Loucy (cell line): ENCODE results near the gene ODC1.

Experiments used
- H2AFZ ChIP-seq: fragments of 200-600 bp; sonication (generic); 2 replicates; pipeline ENCODE4 v1.6.0; 2016; ENCODE audit warnings: antibody characterized with exemption, mild to moderate bottlenecking, low read length, moderate library complexity
- H3F3A ChIP-seq: fragments of 200-600 bp; 2 replicates; pipeline ENCODE4 v1.6.0; 2016; ENCODE audit warnings: antibody characterized with exemption, low read depth, mild to moderate bottlenecking
- H3K27me3 ChIP-seq: fragments of 200-600 bp; sonication (generic); 2 replicates; pipeline ENCODE4 v1.6.1; 2014; ENCODE audit warnings: low read length, mild to moderate bottlenecking; ENCODE audit not compliant: insufficient read depth, poor library complexity, severe bottlenecking
- H3K36me3 ChIP-seq: fragments of 200-600 bp; sonication (generic); 2 replicates; pipeline ENCODE4 v1.6.1; 2016; ENCODE audit warnings: low read length; ENCODE audit not compliant: insufficient read depth
- H3K4me1 ChIP-seq: fragments of 200-600 bp; sonication (generic); 2 replicates; pipeline ENCODE4 v1.5.1; 2014; ENCODE audit warnings: low read length, mild to moderate bottlenecking; ENCODE audit not compliant: insufficient read depth, poor library complexity, severe bottlenecking
- H3K4me2 ChIP-seq: fragments of 200-600 bp; sonication (generic); 2 replicates; pipeline ENCODE4 v1.6.0; 2014; ENCODE audit warnings: antibody characterized with exemption, low read length, low read depth, mild to moderate bottlenecking; ENCODE audit not compliant: poor library complexity, severe bottlenecking
- H3K4me3 ChIP-seq: fragments of 200-600 bp; sonication (generic); 2 replicates; pipeline ENCODE4 v1.5.1; 2014; ENCODE audit warnings: low read length, mild to moderate bottlenecking, mixed read lengths; ENCODE audit not compliant: poor library complexity, severe bottlenecking
- H3K79me2 ChIP-seq: fragments of 200-600 bp; sonication (generic); 2 replicates; pipeline ENCODE4 v1.6.1; 2014; ENCODE audit warnings: low read length; ENCODE audit not compliant: insufficient read depth
- H3K9ac ChIP-seq: fragments of 200-600 bp; sonication (generic); 2 replicates; pipeline ENCODE4 v1.6.0; 2014; ENCODE audit warnings: mild to moderate bottlenecking, low read depth, low read length, moderate library complexity; ENCODE audit not compliant: poor library complexity, severe bottlenecking
- H3K9me2 ChIP-seq: fragments of 200-600 bp; sonication (generic); replicated peaks from 2 replicates; pipeline ENCODE4 v1.6.1; 2016; ENCODE audit warnings: low read depth, low read length, mixed read lengths
- H3K9me3 ChIP-seq: fragments of 200-600 bp; sonication (generic); 2 replicates; pipeline ENCODE4 v1.6.1; 2014; ENCODE audit warnings: mild to moderate bottlenecking, antibody characterized with exemption, low read length, low read depth; ENCODE audit not compliant: insufficient read depth
- H4K20me1 ChIP-seq: fragments of 200-600 bp; sonication (generic); 2 replicates; pipeline ENCODE4 v1.6.0; 2014; ENCODE audit warnings: antibody characterized with exemption, low read length, mild to moderate bottlenecking; ENCODE audit not compliant: insufficient read depth, poor library complexity, severe bottlenecking
- EZH2phosphoT487 ChIP-seq: fragments of 200-600 bp; IDR thresholded peaks from 2 replicates; pipeline ENCODE4 v1.6.1; 2018; ENCODE audit warnings: antibody characterized with exemption, mild to moderate bottlenecking, moderate library complexity, borderline replicate concordance
- TF ChIP-seq, protein P1 (sequence below): fragments of 200-600 bp; sonication (generic); conservative IDR thresholded peaks from 2 replicates; pipeline ENCODE4 v1.5.1; 2014; ENCODE audit warnings: mild to moderate bottlenecking, antibody characterized with exemption, low read length

The ODC1 gene

GRCh38 chr2:10439185-10439879 lies 8.8 kb downstream of the ODC1 start:
- Histone ChIP-seq H4K20me1 (peaks cover 22% of the 10 kb centered on the region), H3K27me3 (no peaks in the 10 kb centered on the region), H3K36me3 (peaks cover 56% of the 10 kb centered on the region), H3K4me2 (no peak overlapping the region), H3K9me2 (no peaks in the 10 kb centered on the region), H3K4me1 (peaks cover 4% of the 10 kb centered on the region), H3F3A (0 out of 2 replicates have a peak, but pooled peaks cover 4% of the 10 kb centered on the region), H3K9ac (no peak overlapping the region), H3K79me2 (peaks cover 16% of the 10 kb centered on the region), H2AFZ (no peak overlapping the region), H3K9me3 (no peaks in the 10 kb centered on the region), H3K4me3 (no peak overlapping the region)
- TF ChIP-seq, protein P1, sequence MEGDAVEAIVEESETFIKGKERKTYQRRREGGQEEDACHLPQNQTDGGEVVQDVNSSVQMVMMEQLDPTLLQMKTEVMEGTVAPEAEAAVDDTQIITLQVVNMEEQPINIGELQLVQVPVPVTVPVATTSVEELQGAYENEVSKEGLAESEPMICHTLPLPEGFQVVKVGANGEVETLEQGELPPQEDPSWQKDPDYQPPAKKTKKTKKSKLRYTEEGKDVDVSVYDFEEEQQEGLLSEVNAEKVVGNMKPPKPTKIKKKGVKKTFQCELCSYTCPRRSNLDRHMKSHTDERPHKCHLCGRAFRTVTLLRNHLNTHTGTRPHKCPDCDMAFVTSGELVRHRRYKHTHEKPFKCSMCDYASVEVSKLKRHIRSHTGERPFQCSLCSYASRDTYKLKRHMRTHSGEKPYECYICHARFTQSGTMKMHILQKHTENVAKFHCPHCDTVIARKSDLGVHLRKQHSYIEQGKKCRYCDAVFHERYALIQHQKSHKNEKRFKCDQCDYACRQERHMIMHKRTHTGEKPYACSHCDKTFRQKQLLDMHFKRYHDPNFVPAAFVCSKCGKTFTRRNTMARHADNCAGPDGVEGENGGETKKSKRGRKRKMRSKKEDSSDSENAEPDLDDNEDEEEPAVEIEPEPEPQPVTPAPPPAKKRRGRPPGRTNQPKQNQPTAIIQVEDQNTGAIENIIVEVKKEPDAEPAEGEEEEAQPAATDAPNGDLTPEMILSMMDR, result no peak
- TF ChIP-seq EZH2phosphoT487, result no peak

DNA sequence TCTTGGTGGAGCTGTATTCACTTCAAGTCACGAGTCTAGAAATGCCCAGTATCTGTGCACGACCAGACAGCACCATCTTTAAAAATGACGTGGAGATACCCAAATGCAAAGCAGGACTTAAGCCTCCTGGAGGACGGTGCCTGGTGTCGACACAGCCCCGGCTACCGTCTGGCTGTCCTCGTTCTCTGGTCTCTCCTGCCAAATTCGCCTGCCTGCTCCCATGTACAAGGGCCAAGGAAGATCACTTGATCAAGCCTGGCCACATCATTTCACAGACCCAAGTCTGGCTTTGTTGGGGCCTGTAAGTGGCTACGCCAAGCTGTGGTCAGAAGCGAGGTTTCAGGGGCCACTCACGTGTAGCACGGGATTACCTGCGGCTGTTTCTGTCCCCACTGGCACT lies 9.4 kb downstream of the ODC1 start:
- no peaks in the 10 kb centered on the region for H3K9me2 ChIP-seq
- peaks cover 49% of the 10 kb centered on the region for H3K36me3 ChIP-seq
- TF ChIP-seq EZH2phosphoT487, result no peak
- TF ChIP-seq, protein P1, result no peak
- H3K4me3 ChIP-seq, result no peak overlapping the region
- peaks cover 10% of the 10 kb centered on the region for H3K79me2 ChIP-seq
- no peak overlapping the region for H2AFZ ChIP-seq
- no peaks in the 10 kb centered on the region for H3K4me1 ChIP-seq
- H3K4me2 ChIP-seq, result no peak overlapping the region
- no peaks in the 10 kb centered on the region for H3K9me3 ChIP-seq
- H4K20me1 ChIP-seq, result peaks cover 15% of the 10 kb centered on the region
- H3F3A ChIP-seq, result 0 out of 2 replicates have a peak, but pooled peaks cover 4% of the 10 kb centered on the region
- no peak overlapping the region for H3K9ac ChIP-seq
- no peaks in the 10 kb centered on the region for H3K27me3 ChIP-seq

- H3K9me3 ChIP-seq, result no peaks in the 10 kb centered on the region
- no peak overlapping the region for H3K4me3 ChIP-seq
- peaks cover 6% of the 10 kb centered on the region for H4K20me1 ChIP-seq
- no peak overlapping the region for H3K4me2 ChIP-seq
- peaks cover 1% of the 10 kb centered on the region; the same call in 1 of the 2 replicates for H3K79me2 ChIP-seq
- no peak overlapping the region for H2AFZ ChIP-seq
- H3K27me3 ChIP-seq, result no peaks in the 10 kb centered on the region
- no peaks in the 10 kb centered on the region for H3K9me2 ChIP-seq
- no peak overlapping the region for H3K9ac ChIP-seq
- TF ChIP-seq EZH2phosphoT487, result no peak
- TF ChIP-seq, protein P1, result no peak
- H3K4me1 ChIP-seq, result no peaks in the 10 kb centered on the region
- H3K36me3 ChIP-seq, result peaks cover 40% of the 10 kb centered on the region; the same call in 1 of the 2 replicates
- 0 out of 2 replicates have a peak, but pooled peaks cover 4% of the 10 kb centered on the region for H3F3A ChIP-seq
These were observed 10.3 kb downstream of the ODC1 start for GRCh38 chr2:10437806-10438205.
